ENCODE measurements around the gene ARGLU1. TPM values are rescaled to one million over a fixed set of nuclear protein-coding genes. Genes with fewer than 3 reads are reported as not detected.

The ARGLU1 gene
- total RNA-seq, 3 donors from 2014 or later: 122 to 181 (median 136) TPM

DNA sequence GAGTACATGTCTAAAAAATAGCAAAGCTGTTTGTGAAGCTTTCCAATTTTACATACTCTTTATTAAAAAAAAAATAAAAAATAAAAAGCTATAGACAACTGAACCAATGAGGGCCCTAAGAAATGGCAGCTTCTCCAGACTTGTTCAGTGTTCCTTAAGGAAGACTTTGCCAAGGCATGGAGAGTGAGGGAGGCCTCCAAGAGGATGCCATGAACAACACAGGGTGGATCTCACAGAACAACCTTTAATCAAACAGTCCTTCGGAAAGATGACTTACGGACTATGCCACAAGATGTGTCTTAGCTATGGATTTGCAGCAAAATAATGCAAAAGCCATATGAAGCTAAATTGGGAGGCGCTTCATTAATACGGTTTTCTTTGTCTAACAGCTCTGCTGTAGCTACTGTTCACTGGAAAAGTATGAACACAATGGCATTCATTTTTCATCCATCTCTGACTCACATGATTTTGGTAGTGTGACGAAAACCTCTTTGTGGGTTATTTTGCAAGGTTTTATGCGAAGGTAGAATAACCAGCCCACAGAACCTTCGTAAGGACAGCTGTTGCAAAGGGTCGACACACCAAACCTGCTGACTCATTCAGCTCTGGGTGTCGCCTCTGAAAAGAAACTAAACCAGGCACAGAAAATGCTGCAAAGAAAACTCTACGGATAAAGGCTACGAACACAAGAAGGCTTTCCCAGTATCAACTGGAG lies 60.2 kb downstream of the ARGLU1 start:
- Histone ChIP-seq H3K36me3 (no peaks in the 10 kb centered on the region), H3K4me3 (no peak overlapping the region), H3K4me1 (no peaks in the 10 kb centered on the region), H3K27me3 (no peaks in the 10 kb centered on the region), H3K27ac (no peak overlapping the region), H3K9me3 (no peaks in the 10 kb centered on the region)
- DNase-seq (ENCODE audit: low spot score in 2 of 2): no peak
- TF ChIP-seq POLR2AphosphoS5 (IDR thresholded peaks at IDR 0.05): no peak
- no peak for TF ChIP-seq POLR2A (IDR thresholded peaks at IDR 0.05)
- TF ChIP-seq, protein P1, sequence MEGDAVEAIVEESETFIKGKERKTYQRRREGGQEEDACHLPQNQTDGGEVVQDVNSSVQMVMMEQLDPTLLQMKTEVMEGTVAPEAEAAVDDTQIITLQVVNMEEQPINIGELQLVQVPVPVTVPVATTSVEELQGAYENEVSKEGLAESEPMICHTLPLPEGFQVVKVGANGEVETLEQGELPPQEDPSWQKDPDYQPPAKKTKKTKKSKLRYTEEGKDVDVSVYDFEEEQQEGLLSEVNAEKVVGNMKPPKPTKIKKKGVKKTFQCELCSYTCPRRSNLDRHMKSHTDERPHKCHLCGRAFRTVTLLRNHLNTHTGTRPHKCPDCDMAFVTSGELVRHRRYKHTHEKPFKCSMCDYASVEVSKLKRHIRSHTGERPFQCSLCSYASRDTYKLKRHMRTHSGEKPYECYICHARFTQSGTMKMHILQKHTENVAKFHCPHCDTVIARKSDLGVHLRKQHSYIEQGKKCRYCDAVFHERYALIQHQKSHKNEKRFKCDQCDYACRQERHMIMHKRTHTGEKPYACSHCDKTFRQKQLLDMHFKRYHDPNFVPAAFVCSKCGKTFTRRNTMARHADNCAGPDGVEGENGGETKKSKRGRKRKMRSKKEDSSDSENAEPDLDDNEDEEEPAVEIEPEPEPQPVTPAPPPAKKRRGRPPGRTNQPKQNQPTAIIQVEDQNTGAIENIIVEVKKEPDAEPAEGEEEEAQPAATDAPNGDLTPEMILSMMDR (IDR thresholded peaks at IDR 0.05): no peak
- intact Hi-C loops (cut with DNase I; ENCODE audit: low total_unique reads): no loop called here

DNA sequence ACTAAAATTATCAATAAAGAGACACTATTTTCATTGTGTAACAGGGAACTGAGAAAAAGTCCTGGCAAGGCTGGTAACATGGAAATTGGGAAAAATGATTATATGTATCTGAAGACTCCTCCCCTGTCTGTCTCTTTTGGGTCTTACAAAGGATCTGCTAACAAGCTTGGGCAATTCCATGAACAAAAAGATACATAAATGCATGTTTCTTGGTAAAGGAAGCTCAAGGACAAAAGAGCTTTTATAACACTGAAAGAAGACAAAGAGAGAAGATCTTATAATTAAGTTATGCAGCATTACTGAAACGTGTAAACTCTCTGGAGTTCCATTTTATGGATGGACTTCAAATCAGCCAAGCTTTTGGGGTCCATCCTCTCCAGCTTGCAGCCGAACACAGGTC lies 61.7 kb downstream of the ARGLU1 start:
- H3K9me3 ChIP-seq: no peaks in the 10 kb centered on the region
- no peak overlapping the region for H3K4me3 ChIP-seq
- no peaks in the 10 kb centered on the region for H3K4me1 ChIP-seq
- DNase-seq (ENCODE audit: low spot score in 2 of 2): no peak
- intact Hi-C loops (cut with DNase I; ENCODE audit: low total_unique reads): no loop called here
- no peaks in the 10 kb centered on the region for H3K36me3 ChIP-seq
- TF ChIP-seq POLR2AphosphoS5 (IDR thresholded peaks at IDR 0.05): no peak
- TF ChIP-seq POLR2A (IDR thresholded peaks at IDR 0.05): no peak
- TF ChIP-seq, protein P1 (IDR thresholded peaks at IDR 0.05): no peak
- no peaks in the 10 kb centered on the region for H3K27me3 ChIP-seq
- no peak overlapping the region for H3K27ac ChIP-seq

DNA sequence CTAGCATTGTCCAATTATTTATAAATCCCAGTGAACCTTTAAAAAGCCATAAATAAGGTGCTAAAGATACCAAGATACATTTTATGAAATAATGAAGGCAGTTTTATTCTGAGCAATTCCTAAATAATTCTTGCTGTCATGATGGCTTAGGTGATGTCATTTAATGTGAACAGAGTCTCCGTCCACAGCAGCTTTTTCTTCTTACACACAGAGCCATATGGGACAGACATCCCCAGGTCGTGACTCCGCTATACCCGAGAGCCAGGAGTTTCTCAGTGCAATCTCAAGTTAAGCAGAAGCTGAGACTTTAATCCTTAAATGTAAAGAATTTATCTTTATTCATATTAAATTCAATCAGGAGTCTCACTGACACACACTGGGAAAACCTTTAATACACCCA lies 62.2 kb downstream of the ARGLU1 start:
- Histone ChIP-seq H3K27me3 (no peaks in the 10 kb centered on the region), H3K9me3 (no peaks in the 10 kb centered on the region), H3K27ac (no peak overlapping the region), H3K4me3 (no peak overlapping the region), H3K4me1 (no peaks in the 10 kb centered on the region), H3K36me3 (no peaks in the 10 kb centered on the region)
- intact Hi-C loops (cut with DNase I; ENCODE audit: low total_unique reads): no loop called here
- no peak for DNase-seq (ENCODE audit: low spot score in 2 of 2)
- TF ChIP-seq POLR2AphosphoS5 (IDR thresholded peaks at IDR 0.05) (no peak), POLR2A (IDR thresholded peaks at IDR 0.05) (no peak)
- TF ChIP-seq, protein P1 (IDR thresholded peaks at IDR 0.05): no peak

DNA sequence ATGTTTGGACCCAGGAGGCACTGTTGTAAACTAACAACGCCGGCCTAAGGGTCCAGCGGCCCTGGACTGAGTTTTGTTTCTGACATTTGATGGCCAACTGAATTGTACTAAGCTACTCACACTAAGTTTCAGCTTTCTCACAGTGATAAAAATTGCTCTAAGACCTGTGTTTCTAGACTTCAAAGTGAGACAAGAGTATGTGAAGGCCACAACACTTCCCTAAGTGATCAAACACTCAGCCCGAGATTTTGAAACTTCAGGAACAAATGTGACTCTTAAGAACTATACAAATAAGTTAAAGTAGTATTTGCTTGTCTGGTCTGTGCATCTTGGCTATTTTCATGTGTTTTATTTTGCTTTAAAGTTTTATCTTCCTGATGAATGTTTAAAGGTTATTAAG lies 62.6 kb downstream of the ARGLU1 start:
- DNase-seq (ENCODE audit: low spot score in 2 of 2): no peak
- no peaks in the 10 kb centered on the region for H3K4me1 ChIP-seq
- no peak overlapping the region for H3K27ac ChIP-seq
- H3K27me3 ChIP-seq: no peaks in the 10 kb centered on the region
- TF ChIP-seq, protein P1 (IDR thresholded peaks at IDR 0.05): no peak
- TF ChIP-seq POLR2A (IDR thresholded peaks at IDR 0.05) (no peak), POLR2AphosphoS5 (IDR thresholded peaks at IDR 0.05) (no peak)
- H3K36me3 ChIP-seq: no peaks in the 10 kb centered on the region
- no peak overlapping the region for H3K4me3 ChIP-seq
- no peaks in the 10 kb centered on the region for H3K9me3 ChIP-seq
- intact Hi-C loops (cut with DNase I; ENCODE audit: low total_unique reads): no loop called here

DNA sequence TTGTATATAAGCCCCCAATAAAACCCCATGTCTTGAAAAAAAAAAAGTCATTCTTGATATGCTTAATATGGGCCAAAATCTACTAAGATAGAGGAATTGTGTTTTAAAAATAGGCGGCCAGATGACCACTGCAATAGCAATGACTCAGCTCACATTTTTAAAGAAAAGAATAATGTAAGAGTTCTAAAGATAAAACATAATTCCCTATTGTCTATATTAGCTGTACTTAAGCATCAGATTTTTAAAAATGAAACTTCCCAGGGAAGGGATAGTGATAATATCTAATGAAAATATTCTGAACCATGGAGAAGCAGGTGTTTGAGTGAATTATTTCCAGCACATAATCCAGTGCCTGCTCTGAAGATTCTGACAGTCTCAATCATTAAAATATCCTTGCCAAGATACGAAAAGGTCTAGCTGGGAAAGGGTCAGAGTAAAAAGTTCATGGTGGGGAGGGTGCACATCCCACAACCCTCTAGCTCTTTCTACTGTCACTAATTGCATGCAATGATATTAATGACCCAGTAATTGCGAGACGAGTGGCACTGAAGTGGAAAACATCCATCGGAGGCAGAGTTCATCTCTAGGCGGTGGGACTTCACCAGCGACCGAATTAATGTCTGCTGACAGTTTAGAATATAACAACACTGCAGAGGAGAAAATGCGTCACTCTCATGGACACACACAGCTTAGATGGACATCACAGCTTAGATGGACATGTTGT lies 64.0 kb downstream of the ARGLU1 start:
- no peaks in the 10 kb centered on the region for H3K27me3 ChIP-seq
- H3K27ac ChIP-seq: no peak overlapping the region
- DNase-seq (ENCODE audit: low spot score in 2 of 2): no peak
- no peak overlapping the region for H3K4me3 ChIP-seq
- no peaks in the 10 kb centered on the region for H3K4me1 ChIP-seq
- intact Hi-C loops (cut with DNase I; ENCODE audit: low total_unique reads): no loop called here
- TF ChIP-seq, protein P1 (IDR thresholded peaks at IDR 0.05): no peak
- H3K36me3 ChIP-seq: no peaks in the 10 kb centered on the region
- H3K9me3 ChIP-seq: no peaks in the 10 kb centered on the region

Data from breast epithelium (tissue), 4 donors.